ENCODE measurements around the gene INHA. TPM values are rescaled to one million over a fixed set of nuclear protein-coding genes. Genes with fewer than 3 reads are reported as not detected.

The INHA gene
- total and polyA plus RNA-seq, 2 donors, result 0.49 TPM; not detected in 1

- H3K4me1 ChIP-seq (ENCODE audit: insufficient read depth), result no peaks in the 10 kb centered on the region
- 85% methylated on average over 16 of the region's 16 CpGs for WGBS
Measured at GRCh38 chr2:219536425-219536824, 35.7 kb upstream of the INHA start.

DNA sequence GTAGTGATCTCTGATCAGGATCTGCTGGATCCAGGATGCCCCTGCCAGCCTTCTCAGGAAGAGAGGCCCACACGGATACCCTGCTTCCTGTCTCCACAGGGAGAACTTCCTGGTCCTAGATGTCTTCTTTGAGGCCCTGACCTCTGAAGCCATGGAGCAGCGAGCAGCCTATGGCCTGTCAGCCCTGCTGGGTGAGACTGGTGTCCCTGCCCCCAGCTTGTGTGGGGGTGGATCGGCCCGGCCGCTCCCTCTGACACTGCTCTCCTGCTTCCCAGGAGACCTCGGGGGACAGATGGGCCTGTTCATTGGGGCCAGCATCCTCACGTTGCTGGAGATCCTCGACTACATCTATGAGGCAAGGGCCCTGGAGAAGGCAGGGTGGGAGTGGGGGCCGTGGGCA is 35.1 kb upstream of the INHA start:
- 74% methylated on average over 9 of the region's 9 CpGs for WGBS
- no peak overlapping the region for H3K27ac ChIP-seq (ENCODE audit: low read depth)
- no peaks in the 10 kb centered on the region for H3K4me1 ChIP-seq (ENCODE audit: insufficient read depth)
- DNase-seq (ENCODE audit: extremely low spot score), result no peak
- H3K4me3 ChIP-seq (ENCODE audit: low read depth, low read length), result no peak overlapping the region
- H3K36me3 ChIP-seq (ENCODE audit: insufficient read depth), result no peaks in the 10 kb centered on the region

More at GRCh38 chr2:219536425-219536824, 35.7 kb upstream of the INHA start:
- DNase-seq (ENCODE audit: extremely low spot score), result no peak
- Histone ChIP-seq H3K27ac (ENCODE audit: low read depth) (no peak overlapping the region), H3K4me3 (ENCODE audit: low read depth, low read length) (no peak overlapping the region), H3K36me3 (ENCODE audit: insufficient read depth) (no peaks in the 10 kb centered on the region)

DNA sequence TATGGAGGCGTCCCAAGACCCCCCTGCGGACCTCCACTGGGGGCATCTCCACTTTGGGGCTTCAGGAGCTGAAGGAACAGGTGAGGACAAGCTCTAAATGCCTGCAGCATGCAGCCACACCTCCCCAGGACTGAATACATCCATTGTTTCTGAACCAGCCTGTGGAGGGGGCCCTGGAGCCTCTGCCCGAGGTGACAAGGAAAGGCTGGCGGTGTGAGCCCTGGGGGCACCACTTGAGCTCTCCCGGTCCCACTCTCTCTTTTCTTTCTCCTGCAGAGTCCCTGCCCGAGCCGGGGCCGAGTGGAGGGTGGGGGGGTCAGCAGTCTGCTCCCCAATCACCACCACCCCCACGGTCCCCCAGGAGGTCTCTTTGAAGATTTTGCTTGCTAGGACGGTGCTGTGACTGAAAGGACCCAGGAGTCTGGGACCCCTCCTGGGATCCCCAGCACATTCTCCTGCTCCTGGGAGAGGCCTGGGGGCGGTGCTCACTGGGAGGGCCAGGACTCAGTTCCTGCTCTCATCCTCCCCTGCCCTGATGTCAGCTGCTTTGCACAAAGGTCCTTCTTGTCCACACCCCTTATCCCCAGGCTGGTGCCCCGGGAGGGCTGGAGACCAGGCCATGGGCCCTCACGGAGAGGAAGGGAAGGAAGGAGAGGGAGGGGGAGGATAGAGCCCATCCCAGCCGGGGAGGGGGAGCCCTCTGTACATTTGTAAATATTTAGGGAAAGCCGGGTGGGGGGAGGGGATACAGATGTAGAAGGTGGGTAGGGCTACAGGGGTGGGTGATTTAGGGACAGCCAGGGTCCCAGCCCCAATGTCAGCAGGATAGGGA is 34.2 kb upstream of the INHA start:
- Histone ChIP-seq H3K4me1 (ENCODE audit: insufficient read depth) (no peaks in the 10 kb centered on the region), H3K27ac (ENCODE audit: low read depth) (no peak overlapping the region), H3K36me3 (ENCODE audit: insufficient read depth) (no peaks in the 10 kb centered on the region), H3K4me3 (ENCODE audit: low read depth, low read length) (no peak overlapping the region)
- DNase-seq (ENCODE audit: extremely low spot score), result no peak
- 46% methylated on average over 14 of the region's 15 CpGs for WGBS

- no peaks in the 10 kb centered on the region for H3K36me3 ChIP-seq (ENCODE audit: insufficient read depth)
- H3K4me3 ChIP-seq (ENCODE audit: low read depth, low read length), result no peak overlapping the region
- H3K4me1 ChIP-seq (ENCODE audit: insufficient read depth), result no peaks in the 10 kb centered on the region
- DNase-seq (ENCODE audit: extremely low spot score), result no peak
- no peak overlapping the region for H3K27ac ChIP-seq (ENCODE audit: low read depth)
- 36% methylated on average over 6 of the region's 6 CpGs for WGBS
Measured at GRCh38 chr2:219538504-219538951, 33.6 kb upstream of the INHA start.

DNA sequence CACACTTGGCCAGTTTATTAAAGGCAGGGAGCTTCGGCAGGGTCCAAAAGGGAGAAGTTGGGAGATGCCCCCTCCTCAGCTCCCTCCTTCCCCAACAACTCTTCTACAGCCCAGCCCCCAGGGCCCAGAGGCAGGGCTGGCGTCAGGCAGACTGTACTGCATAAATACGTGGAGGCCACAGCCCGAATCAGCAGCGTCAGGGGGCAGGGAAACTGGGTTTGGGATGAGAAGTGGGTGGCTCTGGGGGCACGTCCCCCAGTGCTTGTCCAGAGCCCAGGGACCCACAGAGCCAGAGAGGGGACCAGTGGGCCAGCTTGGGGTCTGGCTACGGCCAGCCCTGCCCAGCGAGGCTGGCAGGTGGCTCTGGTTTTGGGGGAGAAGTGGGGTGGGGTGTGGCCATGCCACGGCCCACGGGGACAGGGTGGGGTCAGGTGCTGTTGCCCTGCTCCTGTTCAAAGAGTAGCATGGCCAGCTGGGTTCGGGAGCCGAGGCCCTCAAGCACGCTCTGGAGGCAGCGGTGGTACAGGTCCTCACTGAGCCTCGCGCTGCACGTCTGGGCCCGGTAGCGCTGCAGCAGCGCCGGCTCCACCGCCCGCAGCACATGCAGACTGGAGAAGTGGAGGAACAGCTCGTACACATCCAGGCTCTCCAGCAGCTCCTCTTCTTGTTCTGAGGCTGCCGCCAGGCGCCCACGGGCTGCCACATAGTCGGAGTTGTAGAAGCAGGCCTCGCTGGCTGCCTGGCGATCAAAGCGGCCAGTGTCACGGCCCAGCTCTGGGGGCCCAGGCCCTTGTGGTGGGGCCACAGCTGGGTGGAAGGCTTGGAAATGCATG is 32.9 kb upstream of the INHA start:
- no peak overlapping the region for H3K27ac ChIP-seq (ENCODE audit: low read depth)
- H3K4me3 ChIP-seq (ENCODE audit: low read depth, low read length), result no peak overlapping the region
- no peak for DNase-seq (ENCODE audit: extremely low spot score)
- H3K36me3 ChIP-seq (ENCODE audit: insufficient read depth), result no peaks in the 10 kb centered on the region
- WGBS, result 83% methylated on average over 32 of the region's 32 CpGs
- H3K4me1 ChIP-seq (ENCODE audit: insufficient read depth), result no peaks in the 10 kb centered on the region

- WGBS, result 94% methylated on average over 46 of the region's 46 CpGs
- DNase-seq (ENCODE audit: extremely low spot score), result no peak
Measured at GRCh38 chr2:219539926-219540678, 32.0 kb upstream of the INHA start.

GRCh38 chr2:219540784-219541504 is 31.2 kb upstream of the INHA start:
- 91% methylated on average over 12 of the region's 12 CpGs for WGBS
- H3K36me3 ChIP-seq (ENCODE audit: insufficient read depth), result no peaks in the 10 kb centered on the region

More at GRCh38 chr2:219539926-219540678, 32.0 kb upstream of the INHA start:
- H3K4me1 ChIP-seq (ENCODE audit: insufficient read depth), result no peaks in the 10 kb centered on the region
- H3K27ac ChIP-seq (ENCODE audit: low read depth), result no peak overlapping the region
- no peaks in the 10 kb centered on the region for H3K36me3 ChIP-seq (ENCODE audit: insufficient read depth)
- no peak overlapping the region for H3K4me3 ChIP-seq (ENCODE audit: low read depth, low read length)

GRCh38 chr2:219541611-219542180 is 30.4 kb upstream of the INHA start:
- DNase-seq (ENCODE audit: extremely low spot score), result no peak
- H3K4me1 ChIP-seq (ENCODE audit: insufficient read depth), result no peaks in the 10 kb centered on the region
- H3K36me3 ChIP-seq (ENCODE audit: insufficient read depth), result no peaks in the 10 kb centered on the region
- no peak overlapping the region for H3K4me3 ChIP-seq (ENCODE audit: low read depth, low read length)
- no peak overlapping the region for H3K27ac ChIP-seq (ENCODE audit: low read depth)
- WGBS, result 16% methylated on average over 48 of the region's 48 CpGs

More at GRCh38 chr2:219540784-219541504, 31.2 kb upstream of the INHA start:
- Histone ChIP-seq H3K4me1 (ENCODE audit: insufficient read depth) (no peaks in the 10 kb centered on the region), H3K4me3 (ENCODE audit: low read depth, low read length) (no peak overlapping the region), H3K27ac (ENCODE audit: low read depth) (no peak overlapping the region)
- DNase-seq (ENCODE audit: extremely low spot score), result no peak

DNA sequence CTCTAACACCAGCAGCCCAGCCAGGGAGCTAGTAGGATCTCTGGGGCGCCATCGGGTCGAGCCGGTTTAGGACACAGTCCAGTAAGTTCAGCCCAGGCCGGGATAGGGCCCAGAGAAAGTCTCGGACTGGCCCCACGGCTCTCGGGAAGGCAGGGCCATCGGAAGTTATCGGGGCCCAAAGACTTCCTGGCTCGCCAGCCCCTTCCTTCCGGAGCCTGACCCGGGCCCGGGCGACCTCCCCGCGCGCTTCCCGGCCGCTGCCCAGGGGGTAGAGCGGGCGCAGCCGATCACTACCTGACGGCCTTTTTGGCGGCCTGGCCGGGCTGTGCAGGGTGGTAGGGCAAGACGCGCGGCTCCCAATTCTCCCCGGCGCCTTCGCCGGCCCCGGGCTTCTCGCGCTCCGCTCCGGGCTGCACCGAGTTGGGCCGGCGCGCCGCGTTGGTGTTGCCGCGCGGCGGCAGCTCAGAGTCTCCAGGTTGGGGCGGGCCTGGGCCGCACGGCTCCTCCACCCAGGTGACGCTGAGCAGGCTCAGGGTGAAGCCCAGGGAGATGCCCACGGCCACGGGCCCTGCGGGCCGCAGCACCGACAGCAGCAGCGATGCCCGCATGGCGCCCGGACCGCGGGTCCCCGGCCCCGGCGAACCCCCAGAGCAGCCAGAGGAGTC is 29.0 kb upstream of the INHA start:
- no peak for DNase-seq (ENCODE audit: extremely low spot score)
- peak overlapping the region; percentile 73 for H3K4me3 ChIP-seq (ENCODE audit: low read depth, low read length)
- under 1% methylated on average over 66 of the region's 66 CpGs for WGBS
- no peaks in the 10 kb centered on the region for H3K36me3 ChIP-seq (ENCODE audit: insufficient read depth)
- H3K27ac ChIP-seq (ENCODE audit: low read depth), result peak overlapping the region; percentile 81
- no peaks in the 10 kb centered on the region for H3K4me1 ChIP-seq (ENCODE audit: insufficient read depth)

DNA sequence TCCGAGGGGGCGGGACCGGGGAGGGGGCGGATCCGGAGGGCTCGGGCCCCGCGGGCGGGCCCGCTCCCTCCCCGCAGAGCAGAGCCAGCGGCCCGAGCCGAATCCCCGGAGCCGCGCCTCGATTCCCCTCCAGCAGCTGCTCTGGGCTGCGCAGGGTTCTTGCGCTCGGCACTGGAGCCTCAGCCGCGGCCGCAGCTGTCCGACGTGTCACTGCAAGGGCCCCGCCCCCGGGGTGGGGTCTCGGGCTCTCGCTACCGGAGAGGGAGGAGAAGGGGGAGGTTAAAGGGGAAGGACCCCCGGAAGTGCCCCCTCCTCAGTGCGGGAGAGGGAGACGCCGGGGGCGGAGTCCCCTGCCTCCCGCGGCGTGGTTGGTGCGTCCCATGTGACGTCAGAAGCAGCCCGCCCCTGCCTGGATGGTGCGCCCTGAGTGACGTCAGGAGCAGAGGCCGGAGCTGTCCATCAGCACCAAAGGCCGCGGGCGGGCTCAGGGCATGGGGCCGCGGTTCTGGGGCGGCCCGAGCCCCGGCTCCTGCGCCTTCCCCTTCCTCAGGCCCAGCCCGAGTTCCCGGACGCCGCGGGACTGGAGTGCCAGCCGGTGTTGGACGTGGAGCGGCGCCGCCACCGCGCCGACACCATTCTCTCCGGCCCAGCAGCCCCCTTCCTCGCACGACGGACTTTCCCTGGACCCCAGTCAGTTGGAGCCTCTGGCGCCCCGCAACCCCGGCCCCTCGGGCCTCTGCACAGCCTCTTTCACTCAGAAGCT is 28.3 kb upstream of the INHA start, which contains the start of the genes CHPF and TMEM198:
TSS of gene CHPF (minus strand) at position 214 of the 763 bp plus-strand sequence. CDS start 271 bp downstream, outside the sequence.
TSS of gene TMEM198 (plus strand) at position 433 of the 763 bp plus-strand sequence. CDS start 700 bp downstream, outside the sequence.
- no peaks in the 10 kb centered on the region for H3K4me1 ChIP-seq (ENCODE audit: insufficient read depth)
- no peaks in the 10 kb centered on the region for H3K36me3 ChIP-seq (ENCODE audit: insufficient read depth)
- H3K4me3 ChIP-seq (ENCODE audit: low read depth, low read length), result peak within 1 kb of the TSS; percentile 73
- peak within 1 kb of the TSS; percentile 81 for H3K27ac ChIP-seq (ENCODE audit: low read depth)
- peak; percentile 96 for DNase-seq (ENCODE audit: extremely low spot score)
- WGBS, result under 1% methylated on average over 75 of the region's 75 CpGs

DNA sequence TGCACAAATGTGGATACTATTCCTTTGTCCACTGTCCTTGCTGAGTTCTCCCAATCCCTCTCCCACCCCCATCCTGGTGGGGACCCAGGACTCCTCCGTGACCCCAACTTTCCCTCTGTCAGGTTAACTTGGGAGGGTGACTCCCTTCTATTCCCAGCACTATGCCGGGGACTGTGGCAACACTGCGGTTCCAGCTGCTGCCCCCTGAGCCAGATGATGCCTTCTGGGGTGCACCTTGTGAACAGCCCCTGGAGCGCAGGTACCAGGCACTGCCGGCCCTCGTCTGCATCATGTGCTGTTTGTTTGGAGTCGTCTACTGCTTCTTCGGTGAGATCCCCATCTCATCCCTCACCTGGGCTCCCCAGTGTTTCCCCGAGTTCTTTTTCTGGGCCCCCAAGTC is 27.5 kb upstream of the INHA start:
- 51% methylated on average over 9 of the region's 9 CpGs for WGBS

More for the DNA sequence above, 27.5 kb upstream of the INHA start:
- no peak overlapping the region for H3K27ac ChIP-seq (ENCODE audit: low read depth)
- H3K36me3 ChIP-seq (ENCODE audit: insufficient read depth), result no peaks in the 10 kb centered on the region
- no peak overlapping the region for H3K4me3 ChIP-seq (ENCODE audit: low read depth, low read length)
- H3K4me1 ChIP-seq (ENCODE audit: insufficient read depth), result no peaks in the 10 kb centered on the region
- DNase-seq (ENCODE audit: extremely low spot score), result no peak

Data from urinary bladder (tissue), 4 donors.